ENCODE measurements around the gene CTNNA1. TPM values are rescaled to one million over a fixed set of nuclear protein-coding genes. Genes with fewer than 3 reads are reported as not detected.

The CTNNA1 gene
- total RNA-seq, 1 donor from 2014 or later: 304 TPM

DNA sequence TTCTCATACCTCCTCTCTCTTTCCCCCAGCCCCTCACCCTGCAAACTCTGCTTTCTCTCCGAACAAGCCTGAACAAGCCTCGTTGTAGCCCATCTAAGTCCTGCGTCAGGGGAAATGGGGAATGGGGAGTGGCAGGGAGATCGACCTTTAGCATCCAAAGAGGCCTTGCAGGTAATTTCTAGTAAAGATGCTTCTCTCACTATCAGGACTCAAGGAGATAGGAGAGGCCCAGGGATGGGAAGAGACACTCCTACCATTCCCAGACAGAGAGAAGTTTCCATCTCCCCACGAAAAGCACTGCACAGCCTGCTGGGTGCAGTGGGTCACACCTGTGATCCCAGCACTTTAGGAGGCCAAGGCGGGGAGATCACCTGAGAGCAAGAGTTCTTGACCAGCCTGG, 44.4 kb upstream of the CTNNA1 start:
- H3K27ac ChIP-seq: no peak overlapping the region
- no peaks in the 10 kb centered on the region for H3K36me3 ChIP-seq
- H3K4me3 ChIP-seq: no peak overlapping the region
- no peaks in the 10 kb centered on the region for H3K9me3 ChIP-seq
- no peak for DNase-seq (ENCODE audit: extremely low spot score in 2 of 2)
- intact Hi-C loops (cut with DNase I): no loop called here
- H3K27me3 ChIP-seq: no peaks in the 10 kb centered on the region
- no peaks in the 10 kb centered on the region for H3K4me1 ChIP-seq
- TF ChIP-seq, protein P1, sequence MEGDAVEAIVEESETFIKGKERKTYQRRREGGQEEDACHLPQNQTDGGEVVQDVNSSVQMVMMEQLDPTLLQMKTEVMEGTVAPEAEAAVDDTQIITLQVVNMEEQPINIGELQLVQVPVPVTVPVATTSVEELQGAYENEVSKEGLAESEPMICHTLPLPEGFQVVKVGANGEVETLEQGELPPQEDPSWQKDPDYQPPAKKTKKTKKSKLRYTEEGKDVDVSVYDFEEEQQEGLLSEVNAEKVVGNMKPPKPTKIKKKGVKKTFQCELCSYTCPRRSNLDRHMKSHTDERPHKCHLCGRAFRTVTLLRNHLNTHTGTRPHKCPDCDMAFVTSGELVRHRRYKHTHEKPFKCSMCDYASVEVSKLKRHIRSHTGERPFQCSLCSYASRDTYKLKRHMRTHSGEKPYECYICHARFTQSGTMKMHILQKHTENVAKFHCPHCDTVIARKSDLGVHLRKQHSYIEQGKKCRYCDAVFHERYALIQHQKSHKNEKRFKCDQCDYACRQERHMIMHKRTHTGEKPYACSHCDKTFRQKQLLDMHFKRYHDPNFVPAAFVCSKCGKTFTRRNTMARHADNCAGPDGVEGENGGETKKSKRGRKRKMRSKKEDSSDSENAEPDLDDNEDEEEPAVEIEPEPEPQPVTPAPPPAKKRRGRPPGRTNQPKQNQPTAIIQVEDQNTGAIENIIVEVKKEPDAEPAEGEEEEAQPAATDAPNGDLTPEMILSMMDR (IDR thresholded peaks at IDR 0.05): no peak
- no peak for TF ChIP-seq POLR2AphosphoS5 (IDR thresholded peaks at IDR 0.05; ENCODE audit: insufficient read depth in 1 of 2, low read depth in 1 of 2)
- TF ChIP-seq POLR2A (IDR thresholded peaks at IDR 0.05): no peak

GRCh38 chr5:138709202-138709601, 44.0 kb upstream of the CTNNA1 start:
- H3K4me1 ChIP-seq: no peaks in the 10 kb centered on the region
- no peaks in the 10 kb centered on the region for H3K27me3 ChIP-seq
- intact Hi-C loops (cut with DNase I): no loop called here
- TF ChIP-seq, protein P1 (IDR thresholded peaks at IDR 0.05): no peak
- TF ChIP-seq POLR2AphosphoS5 (IDR thresholded peaks at IDR 0.05; ENCODE audit: insufficient read depth in 1 of 2, low read depth in 1 of 2) (no peak), POLR2A (IDR thresholded peaks at IDR 0.05) (no peak)
- no peak for DNase-seq (ENCODE audit: extremely low spot score in 2 of 2)
- H3K27ac ChIP-seq: no peak overlapping the region
- H3K9me3 ChIP-seq: no peaks in the 10 kb centered on the region
- no peak overlapping the region for H3K4me3 ChIP-seq
- no peaks in the 10 kb centered on the region for H3K36me3 ChIP-seq

- no peak overlapping the region for H3K27ac ChIP-seq
- no peak for DNase-seq (ENCODE audit: extremely low spot score in 2 of 2)
- no peak overlapping the region for H3K4me3 ChIP-seq
- intact Hi-C loops (cut with DNase I): no loop called here
- no peaks in the 10 kb centered on the region for H3K9me3 ChIP-seq
- no peaks in the 10 kb centered on the region for H3K4me1 ChIP-seq
- no peaks in the 10 kb centered on the region for H3K36me3 ChIP-seq
- TF ChIP-seq, protein P1 (IDR thresholded peaks at IDR 0.05): no peak
- TF ChIP-seq POLR2A (IDR thresholded peaks at IDR 0.05) (no peak), POLR2AphosphoS5 (IDR thresholded peaks at IDR 0.05; ENCODE audit: insufficient read depth in 1 of 2, low read depth in 1 of 2) (no peak)
- no peaks in the 10 kb centered on the region for H3K27me3 ChIP-seq
These were observed 42.1 kb upstream of the CTNNA1 start for GRCh38 chr5:138711087-138711486.

DNA sequence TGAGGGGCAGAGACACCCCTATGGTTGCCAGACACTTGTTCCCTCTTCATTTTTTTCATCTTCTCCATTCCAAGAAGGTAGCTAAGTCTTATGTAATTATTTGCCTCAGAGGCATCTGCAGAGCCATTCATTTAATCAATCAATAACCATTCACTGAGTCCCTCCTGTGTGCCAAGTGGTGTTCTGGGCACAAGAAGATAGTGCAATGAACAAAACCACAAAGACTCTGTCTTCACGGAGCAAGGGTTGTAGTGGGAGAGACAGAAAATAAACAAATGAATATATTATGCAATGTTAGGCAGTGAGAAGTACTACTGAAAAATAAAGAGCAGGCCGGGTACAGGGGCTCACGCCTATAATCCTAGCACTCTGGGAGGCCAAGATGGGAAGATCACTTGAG, 41.4 kb upstream of the CTNNA1 start:
- Histone ChIP-seq H3K36me3 (no peaks in the 10 kb centered on the region), H3K27ac (no peak overlapping the region), H3K4me3 (no peak overlapping the region), H3K9me3 (no peaks in the 10 kb centered on the region), H3K27me3 (no peaks in the 10 kb centered on the region), H3K4me1 (no peaks in the 10 kb centered on the region)
- intact Hi-C loops (cut with DNase I): no loop called here
- TF ChIP-seq POLR2A (IDR thresholded peaks at IDR 0.05) (no peak), POLR2AphosphoS5 (IDR thresholded peaks at IDR 0.05; ENCODE audit: insufficient read depth in 1 of 2, low read depth in 1 of 2) (no peak)
- TF ChIP-seq, protein P1 (IDR thresholded peaks at IDR 0.05): no peak
- no peak for DNase-seq (ENCODE audit: extremely low spot score in 2 of 2)

- DNase-seq (ENCODE audit: extremely low spot score in 2 of 2): no peak
- Histone ChIP-seq H3K27me3 (no peaks in the 10 kb centered on the region), H3K27ac (no peak overlapping the region), H3K4me1 (no peaks in the 10 kb centered on the region), H3K36me3 (no peaks in the 10 kb centered on the region), H3K9me3 (no peaks in the 10 kb centered on the region), H3K4me3 (no peak overlapping the region)
- TF ChIP-seq, protein P1 (IDR thresholded peaks at IDR 0.05): no peak
- TF ChIP-seq POLR2AphosphoS5 (IDR thresholded peaks at IDR 0.05; ENCODE audit: insufficient read depth in 1 of 2, low read depth in 1 of 2) (no peak), POLR2A (IDR thresholded peaks at IDR 0.05) (no peak)
- intact Hi-C loops (cut with DNase I): no loop called here
These were observed 40.9 kb upstream of the CTNNA1 start for GRCh38 chr5:138712324-138712723.
